ENCODE data around the gene PROSER3. TPM values are rescaled to one million over a fixed set of nuclear protein-coding genes. Genes with fewer than 3 reads are reported as not detected.

The PROSER3 gene
- total RNA-seq, 1 donor from 2014 or later = 6.1 TPM

DNA sequence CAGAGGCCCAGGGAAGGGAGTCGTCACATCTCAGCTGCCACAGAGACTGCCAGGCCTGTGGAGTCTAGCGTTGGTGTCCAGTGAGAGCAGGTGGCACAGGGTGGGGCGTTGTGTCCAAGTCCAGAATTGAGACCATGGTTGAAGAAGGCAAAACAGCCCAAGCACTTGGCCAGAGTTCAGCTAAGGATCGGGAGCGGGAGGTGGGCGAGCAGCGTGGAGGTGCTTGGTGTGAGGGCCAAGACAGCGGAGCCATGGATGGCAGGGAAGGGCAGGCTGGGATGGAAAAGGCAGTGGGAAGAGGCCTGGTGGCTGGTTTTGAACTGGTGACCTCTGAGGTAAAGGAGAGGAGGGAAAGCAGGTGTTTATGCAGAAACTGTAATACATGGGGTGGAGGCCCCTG, 23.7 kb upstream of the PROSER3 start:
- TF ChIP-seq, protein P1, sequence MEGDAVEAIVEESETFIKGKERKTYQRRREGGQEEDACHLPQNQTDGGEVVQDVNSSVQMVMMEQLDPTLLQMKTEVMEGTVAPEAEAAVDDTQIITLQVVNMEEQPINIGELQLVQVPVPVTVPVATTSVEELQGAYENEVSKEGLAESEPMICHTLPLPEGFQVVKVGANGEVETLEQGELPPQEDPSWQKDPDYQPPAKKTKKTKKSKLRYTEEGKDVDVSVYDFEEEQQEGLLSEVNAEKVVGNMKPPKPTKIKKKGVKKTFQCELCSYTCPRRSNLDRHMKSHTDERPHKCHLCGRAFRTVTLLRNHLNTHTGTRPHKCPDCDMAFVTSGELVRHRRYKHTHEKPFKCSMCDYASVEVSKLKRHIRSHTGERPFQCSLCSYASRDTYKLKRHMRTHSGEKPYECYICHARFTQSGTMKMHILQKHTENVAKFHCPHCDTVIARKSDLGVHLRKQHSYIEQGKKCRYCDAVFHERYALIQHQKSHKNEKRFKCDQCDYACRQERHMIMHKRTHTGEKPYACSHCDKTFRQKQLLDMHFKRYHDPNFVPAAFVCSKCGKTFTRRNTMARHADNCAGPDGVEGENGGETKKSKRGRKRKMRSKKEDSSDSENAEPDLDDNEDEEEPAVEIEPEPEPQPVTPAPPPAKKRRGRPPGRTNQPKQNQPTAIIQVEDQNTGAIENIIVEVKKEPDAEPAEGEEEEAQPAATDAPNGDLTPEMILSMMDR (IDR thresholded peaks at IDR 0.05; ENCODE audit: insufficient read depth, low read length, poor library complexity, severe bottlenecking) = no peak
- DNase-seq (ENCODE audit: low read depth) = no peak
- peaks cover 5% of the 10 kb centered on the region for H3K36me3 ChIP-seq (ENCODE audit: control insufficient read depth, insufficient read depth, low read length)
- H3K4me3 ChIP-seq (ENCODE audit: low read depth, low read length) = no peak overlapping the region
- H3K27me3 ChIP-seq (ENCODE audit: control insufficient read depth, insufficient read depth, low read length) = no peaks in the 10 kb centered on the region

DNA sequence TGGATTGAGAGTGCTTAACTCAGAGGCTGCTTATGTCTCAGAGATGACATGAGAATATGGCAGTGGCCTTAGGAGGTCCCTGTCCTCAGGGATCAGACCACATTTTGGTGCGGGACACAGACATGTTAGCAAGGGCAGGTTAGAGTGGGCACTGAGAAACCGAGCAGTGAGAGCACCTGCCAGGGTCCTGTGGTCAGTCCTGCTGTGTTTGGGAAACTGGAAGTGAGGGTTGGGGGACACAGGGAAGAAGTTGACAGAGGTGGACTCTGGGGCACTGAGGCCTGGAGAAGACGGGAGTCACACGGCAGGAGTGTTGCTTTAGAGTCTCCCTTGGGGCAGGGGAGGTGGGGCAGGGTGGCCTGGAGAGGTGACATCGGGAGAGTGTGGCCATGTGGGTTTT, 23.1 kb upstream of the PROSER3 start:
- Histone ChIP-seq H3K27me3 (ENCODE audit: control insufficient read depth, insufficient read depth, low read length) (no peaks in the 10 kb centered on the region), H3K4me3 (ENCODE audit: low read depth, low read length) (no peak overlapping the region), H3K36me3 (ENCODE audit: control insufficient read depth, insufficient read depth, low read length) (peaks cover 5% of the 10 kb centered on the region)
- TF ChIP-seq, protein P1 (IDR thresholded peaks at IDR 0.05; ENCODE audit: insufficient read depth, low read length, poor library complexity, severe bottlenecking) = no peak
- DNase-seq (ENCODE audit: low read depth) = no peak

DNA sequence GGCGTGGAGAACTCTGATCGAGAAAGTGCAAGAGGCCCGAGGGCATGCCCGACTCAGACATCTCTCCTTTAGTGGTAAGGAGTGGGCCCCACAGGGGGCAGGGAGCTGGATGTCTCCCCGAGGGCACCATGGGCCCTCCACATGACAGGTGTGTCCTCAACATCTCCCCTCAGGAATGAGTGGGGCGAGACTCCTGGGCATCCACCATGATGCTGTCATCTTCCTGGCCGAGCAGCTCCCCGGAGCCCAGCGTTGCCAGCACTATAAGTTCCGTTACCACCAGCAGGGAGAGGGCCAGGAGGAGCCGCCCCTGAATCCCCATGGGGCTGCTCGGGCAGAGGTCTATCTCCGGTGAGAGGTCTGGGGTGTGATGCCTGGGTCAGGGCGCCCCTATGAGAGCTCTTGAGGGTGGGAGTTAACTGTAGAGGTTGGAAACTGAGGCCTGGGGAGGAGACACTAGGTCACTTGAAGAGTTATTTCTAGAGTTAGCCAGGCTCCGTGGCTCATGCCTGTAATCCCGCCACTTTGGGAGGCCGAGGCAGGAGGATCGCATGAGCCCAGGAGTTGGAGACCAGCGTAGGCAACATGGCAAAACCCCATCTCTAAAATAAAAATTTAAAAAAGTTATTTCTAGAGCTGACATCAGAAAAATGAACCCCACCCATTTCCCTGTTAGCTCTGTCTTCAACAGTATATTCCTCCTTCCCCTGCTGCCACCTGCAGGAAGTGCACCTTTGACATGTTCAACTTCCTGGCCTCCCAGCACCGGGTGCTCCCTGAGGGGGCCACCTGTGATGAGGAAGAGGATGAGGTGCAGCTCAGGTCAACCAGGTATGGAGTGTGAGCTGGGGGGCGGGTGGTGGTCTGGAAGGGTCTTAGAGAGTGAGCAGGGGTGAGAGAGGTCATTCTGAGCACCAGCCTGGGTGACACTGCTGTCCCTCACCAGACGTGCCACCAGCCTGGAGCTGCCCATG, 20.8 kb upstream of the PROSER3 start:
- no peak for DNase-seq (ENCODE audit: low read depth)
- Histone ChIP-seq H3K27me3 (ENCODE audit: control insufficient read depth, insufficient read depth, low read length) (no peaks in the 10 kb centered on the region), H3K4me3 (ENCODE audit: low read depth, low read length) (no peak overlapping the region), H3K36me3 (ENCODE audit: control insufficient read depth, insufficient read depth, low read length) (no peaks in the 10 kb centered on the region)
- TF ChIP-seq, protein P1 (IDR thresholded peaks at IDR 0.05; ENCODE audit: insufficient read depth, low read length, poor library complexity, severe bottlenecking) = peak; percentile 3

DNA sequence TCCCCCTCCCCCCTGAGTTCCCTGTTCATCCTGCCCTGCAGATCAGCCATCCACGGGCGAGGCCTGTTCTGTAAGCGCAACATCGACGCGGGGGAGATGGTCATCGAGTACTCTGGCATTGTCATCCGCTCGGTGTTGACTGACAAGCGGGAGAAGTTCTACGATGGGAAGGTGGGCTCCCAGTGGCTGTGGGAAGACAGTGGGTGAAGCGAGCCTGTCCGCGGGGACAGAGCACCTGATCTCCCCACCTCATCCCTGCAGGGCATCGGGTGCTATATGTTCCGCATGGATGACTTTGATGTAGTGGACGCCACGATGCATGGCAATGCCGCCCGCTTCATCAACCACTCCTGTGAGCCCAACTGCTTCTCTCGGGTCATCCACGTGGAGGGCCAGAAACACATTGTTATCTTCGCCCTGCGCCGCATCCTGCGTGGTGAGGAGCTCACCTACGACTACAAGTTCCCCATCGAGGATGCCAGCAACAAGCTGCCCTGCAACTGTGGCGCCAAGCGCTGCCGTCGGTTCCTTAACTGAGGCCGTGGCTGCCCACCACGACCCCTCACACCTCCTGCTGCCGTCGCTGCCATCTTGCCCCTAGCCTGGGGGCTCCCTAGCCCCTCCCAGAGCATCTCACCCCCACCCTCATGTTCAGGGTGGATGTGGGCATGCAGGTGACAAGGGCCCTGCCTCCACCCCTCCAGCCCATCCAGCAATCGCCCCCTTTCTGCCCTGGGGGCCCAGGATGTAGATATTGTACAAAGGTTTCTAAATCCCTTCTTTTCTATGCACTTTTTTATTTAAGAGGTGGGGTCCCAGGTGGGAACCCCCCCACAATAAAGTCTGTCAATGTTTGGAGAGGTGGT, 19.7 kb upstream of the PROSER3 start:
- no peak for DNase-seq (ENCODE audit: low read depth)
- Histone ChIP-seq H3K36me3 (ENCODE audit: control insufficient read depth, insufficient read depth, low read length) (no peaks in the 10 kb centered on the region), H3K27me3 (ENCODE audit: control insufficient read depth, insufficient read depth, low read length) (no peaks in the 10 kb centered on the region), H3K4me3 (ENCODE audit: low read depth, low read length) (no peak overlapping the region)
- TF ChIP-seq, protein P1 (IDR thresholded peaks at IDR 0.05; ENCODE audit: insufficient read depth, low read length, poor library complexity, severe bottlenecking) = no peak

DNA sequence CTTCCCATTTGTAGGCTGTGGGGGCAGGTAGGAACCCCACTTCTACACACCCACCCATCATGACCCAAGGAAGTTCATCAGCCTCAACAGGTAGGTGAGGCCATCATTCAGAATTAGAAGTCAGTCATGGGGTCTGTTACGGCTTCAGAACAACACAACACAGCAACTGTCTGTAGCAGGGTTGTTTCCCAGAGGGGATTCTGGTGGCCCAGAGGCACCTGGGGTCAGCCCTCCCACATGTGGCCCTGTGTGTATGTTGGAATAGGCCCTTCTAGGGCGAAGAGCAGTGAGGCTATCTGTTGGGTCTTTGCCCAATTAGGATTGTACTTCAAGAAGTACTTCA, 19.1 kb upstream of the PROSER3 start:
- TF ChIP-seq, protein P1 (IDR thresholded peaks at IDR 0.05; ENCODE audit: insufficient read depth, low read length, poor library complexity, severe bottlenecking) = no peak
- no peak for DNase-seq (ENCODE audit: low read depth)
- H3K27me3 ChIP-seq (ENCODE audit: control insufficient read depth, insufficient read depth, low read length) = no peaks in the 10 kb centered on the region
- H3K36me3 ChIP-seq (ENCODE audit: control insufficient read depth, insufficient read depth, low read length) = no peaks in the 10 kb centered on the region
- H3K4me3 ChIP-seq (ENCODE audit: low read depth, low read length) = no peak overlapping the region
